ENCODE results near the gene PKP3. TPM values are rescaled to one million over a fixed set of nuclear protein-coding genes. Genes with fewer than 3 reads are reported as not detected.

PKP3 gene
- total RNA-seq, 1 donor from 2014 or later, result not detected

Other genes with a start within 250 kb of the PKP3 start
- not detected in 2 replicates for gene SCGB1C1, start 201.1 kb upstream of the PKP3 start, total RNA-seq
- 35.0 and 38.8 TPM in 2 replicates for gene BET1L, start 186.8 kb upstream of the PKP3 start, total RNA-seq
- 106 and 116 TPM in 2 replicates for gene RIC8A, start 186.5 kb upstream of the PKP3 start, total RNA-seq
- 11.0 and 12.7 TPM in 2 replicates for gene SIRT3, start 157.9 kb upstream of the PKP3 start, total RNA-seq
- 181 and 182 TPM in 2 replicates for gene PSMD13, start 157.2 kb upstream of the PKP3 start, total RNA-seq
- gene NLRP6, start 115.8 kb upstream of the PKP3 start, total RNA-seq, result 2.4 and 2.7 TPM in 2 replicates
- 99.8 and 105 TPM in 2 replicates for gene PGGHG, start 105.1 kb upstream of the PKP3 start, total RNA-seq
- not detected in 2 replicates for gene IFITM5, start 94.7 kb upstream of the PKP3 start, total RNA-seq
- 1,497 and 1,507 TPM in 2 replicates for gene IFITM2, start 86.4 kb upstream of the PKP3 start, total RNA-seq
- 724 and 750 TPM in 2 replicates for gene IFITM1, start 80.2 kb upstream of the PKP3 start, total RNA-seq
- 3.3 and 5.1 TPM in 2 replicates for gene IFITM3, start 73.3 kb upstream of the PKP3 start, total RNA-seq
- 1.1 and 1.2 TPM in 2 replicates for gene B4GALNT4, start 24.7 kb upstream of the PKP3 start, total RNA-seq
- gene SIGIRR, start 20.8 kb downstream of the PKP3 start, total RNA-seq, result 176 and 178 TPM in 2 replicates
- gene ANO9, start 47.8 kb downstream of the PKP3 start, total RNA-seq, result 67.6 and 74.5 TPM in 2 replicates
- gene PTDSS2, start 56.1 kb downstream of the PKP3 start, total RNA-seq, result 26.5 and 28.4 TPM in 2 replicates
- gene RNH1, start 113.0 kb downstream of the PKP3 start, total RNA-seq, result 99.8 and 101 TPM in 2 replicates
- gene HRAS, start 141.4 kb downstream of the PKP3 start, total RNA-seq, result 51.6 and 62.5 TPM in 2 replicates
- 2.1 and 2.2 TPM in 2 replicates for gene LRRC56, start 143.3 kb downstream of the PKP3 start, total RNA-seq
- 1.6 and 2.4 TPM in 2 replicates for gene LMNTD2, start 166.5 kb downstream of the PKP3 start, total RNA-seq
- 22.3 and 23.4 TPM in 2 replicates for gene RASSF7, start 166.8 kb downstream of the PKP3 start, total RNA-seq
- gene PHRF1, start 182.3 kb downstream of the PKP3 start, total RNA-seq, result 46.4 and 51.3 TPM in 2 replicates
- 50.9 and 55.3 TPM in 2 replicates for gene IRF7, start 221.7 kb downstream of the PKP3 start, total RNA-seq
- 0.07 TPM in 1 of 2 replicates, not detected in the other for gene CDHR5, start 230.7 kb downstream of the PKP3 start, total RNA-seq
- gene SCT, start 233.0 kb downstream of the PKP3 start, total RNA-seq, result not detected in 2 replicates
- 0.14 and 0.39 TPM in 2 replicates for gene DRD4, start 243.1 kb downstream of the PKP3 start, total RNA-seq

All from T-helper 2 cell treated with Interferon-gamma antibody and Interleukin-4, amounts not matched to agents 100 ng/mL and 5 ng/mL, for 36 hours (primary cell).